IPS-18c (cell line): ENCODE results near the gene MRPL30.

Experiments
- H3K4me3 ChIP-seq: 2 replicates; pipeline ENCODE4 v1.7.0; 2013; ENCODE audit warnings: low read depth, mild to moderate bottlenecking, low read length, moderate library complexity; ENCODE audit not compliant: insufficient read depth
- H3K9me3 ChIP-seq: one replicate; pipeline ENCODE4 v1.6.1; 2013; ENCODE audit warnings: mild to moderate bottlenecking, low read length, moderate library complexity; ENCODE audit not compliant: control insufficient read depth, insufficient read depth

The MRPL30 gene

DNA sequence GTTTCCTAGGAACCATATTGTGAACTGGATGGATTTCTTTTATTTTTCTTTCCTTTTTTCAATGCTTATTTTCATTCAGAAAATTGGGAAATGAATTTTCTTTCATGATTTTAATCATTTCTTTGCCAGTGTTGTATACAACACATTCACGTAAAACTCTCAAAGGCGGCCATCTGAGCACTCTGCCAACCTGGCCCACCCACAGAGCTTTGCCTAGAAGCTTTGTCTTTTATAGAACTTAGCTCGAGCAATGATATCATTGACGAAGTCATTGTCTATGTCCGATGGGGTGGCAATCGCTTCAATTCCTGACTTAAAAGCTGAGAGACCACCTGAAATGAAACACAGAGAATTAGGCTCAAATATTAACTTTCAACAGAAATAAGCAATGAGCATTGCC is 61.2 kb downstream of the MRPL30 start:
- H3K4me3 ChIP-seq: no peak overlapping the region

More for the DNA sequence above, 61.2 kb downstream of the MRPL30 start:
- no peaks in the 10 kb centered on the region for H3K9me3 ChIP-seq
